Mucosa of stomach (tissue), 1 donor: ENCODE data around the gene UBE3A.

Experiments
- H3K27me3 ChIP-seq: one replicate; pipeline ENCODE4 v1.7.0; 2013; ENCODE audit warnings: mild to moderate bottlenecking, low read length; ENCODE audit not compliant: control insufficient read depth, insufficient read depth
- H3K36me3 ChIP-seq: one replicate; pipeline ENCODE4 v1.7.0; 2013; ENCODE audit warnings: low read length; ENCODE audit not compliant: control insufficient read depth, insufficient read depth
- H3K4me1 ChIP-seq: one replicate; pipeline ENCODE4 v1.7.0; 2013; ENCODE audit warnings: mild to moderate bottlenecking, low read length; ENCODE audit not compliant: control insufficient read depth, insufficient read depth
- H3K4me3 ChIP-seq: one replicate; pipeline ENCODE4 v1.7.0; 2013; ENCODE audit warnings: low read length
- H3K9ac ChIP-seq: one replicate; pipeline ENCODE4 v1.7.0; 2013; ENCODE audit warnings: mild to moderate bottlenecking, low read length, moderate library complexity
- H3K9me3 ChIP-seq: one replicate; pipeline ENCODE4 v1.7.0; 2013; ENCODE audit warnings: mild to moderate bottlenecking, low read length, moderate library complexity; ENCODE audit not compliant: control insufficient read depth
- donor health status: Pancreatic carcinoma.

The UBE3A gene

GRCh38 chr15:25345943-25346342 is 92.9 kb downstream of the UBE3A start:
- H3K4me1 ChIP-seq: no peaks in the 10 kb centered on the region
- no peaks in the 10 kb centered on the region for H3K36me3 ChIP-seq
- H3K9ac ChIP-seq: no peak overlapping the region

GRCh38 chr15:25342629-25343028 is 96.2 kb downstream of the UBE3A start:
- no peaks in the 10 kb centered on the region for H3K27me3 ChIP-seq
- no peak overlapping the region for H3K9ac ChIP-seq
- no peaks in the 10 kb centered on the region for H3K4me1 ChIP-seq
- H3K9me3 ChIP-seq: no peaks in the 10 kb centered on the region
- H3K4me3 ChIP-seq: no peak overlapping the region
- H3K36me3 ChIP-seq: no peaks in the 10 kb centered on the region

More at GRCh38 chr15:25345943-25346342, 92.9 kb downstream of the UBE3A start:
- no peaks in the 10 kb centered on the region for H3K9me3 ChIP-seq
- no peaks in the 10 kb centered on the region for H3K27me3 ChIP-seq
- H3K4me3 ChIP-seq: no peak overlapping the region

- Histone ChIP-seq H3K4me1 (no peaks in the 10 kb centered on the region), H3K9ac (no peak overlapping the region), H3K27me3 (no peaks in the 10 kb centered on the region), H3K36me3 (no peaks in the 10 kb centered on the region), H3K9me3 (no peaks in the 10 kb centered on the region), H3K4me3 (no peak overlapping the region)
These were observed 99.4 kb downstream of the UBE3A start for GRCh38 chr15:25339431-25339830.

GRCh38 chr15:25335279-25335678 is 103.5 kb downstream of the UBE3A start:
- H3K36me3 ChIP-seq: no peaks in the 10 kb centered on the region
- no peak overlapping the region for H3K4me3 ChIP-seq
- H3K9me3 ChIP-seq: no peaks in the 10 kb centered on the region
- H3K27me3 ChIP-seq: no peaks in the 10 kb centered on the region
- H3K4me1 ChIP-seq: no peaks in the 10 kb centered on the region
- no peak overlapping the region for H3K9ac ChIP-seq

GRCh38 chr15:25333049-25333448 is 105.8 kb downstream of the UBE3A start:
- Histone ChIP-seq H3K9me3 (no peaks in the 10 kb centered on the region), H3K9ac (no peak overlapping the region), H3K36me3 (no peaks in the 10 kb centered on the region), H3K27me3 (no peaks in the 10 kb centered on the region), H3K4me3 (no peak overlapping the region), H3K4me1 (no peaks in the 10 kb centered on the region)

GRCh38 chr15:25332306-25332705 is 106.5 kb downstream of the UBE3A start:
- Histone ChIP-seq H3K9me3 (no peaks in the 10 kb centered on the region), H3K27me3 (no peaks in the 10 kb centered on the region), H3K36me3 (no peaks in the 10 kb centered on the region), H3K9ac (no peak overlapping the region), H3K4me3 (no peak overlapping the region), H3K4me1 (no peaks in the 10 kb centered on the region)

- H3K9ac ChIP-seq: no peak overlapping the region
- H3K9me3 ChIP-seq: no peaks in the 10 kb centered on the region
- no peaks in the 10 kb centered on the region for H3K27me3 ChIP-seq
- H3K4me3 ChIP-seq: no peak overlapping the region
- H3K4me1 ChIP-seq: no peaks in the 10 kb centered on the region
- H3K36me3 ChIP-seq: no peaks in the 10 kb centered on the region
These were observed 107.0 kb downstream of the UBE3A start for GRCh38 chr15:25331860-25332259.

GRCh38 chr15:25331404-25331803 is 107.4 kb downstream of the UBE3A start:
- H3K27me3 ChIP-seq: no peaks in the 10 kb centered on the region
- H3K4me3 ChIP-seq: no peak overlapping the region
- H3K9ac ChIP-seq: no peak overlapping the region
- H3K36me3 ChIP-seq: no peaks in the 10 kb centered on the region
- no peaks in the 10 kb centered on the region for H3K9me3 ChIP-seq
- no peaks in the 10 kb centered on the region for H3K4me1 ChIP-seq

- Histone ChIP-seq H3K4me1 (no peaks in the 10 kb centered on the region), H3K9me3 (no peaks in the 10 kb centered on the region), H3K4me3 (no peak overlapping the region), H3K27me3 (no peaks in the 10 kb centered on the region), H3K9ac (no peak overlapping the region), H3K36me3 (no peaks in the 10 kb centered on the region)
These were observed 109.1 kb downstream of the UBE3A start for GRCh38 chr15:25329696-25330095.

- Histone ChIP-seq H3K9me3 (no peaks in the 10 kb centered on the region), H3K9ac (no peak overlapping the region), H3K4me3 (no peak overlapping the region), H3K27me3 (no peaks in the 10 kb centered on the region), H3K36me3 (no peaks in the 10 kb centered on the region), H3K4me1 (no peaks in the 10 kb centered on the region)
These were observed 111.1 kb downstream of the UBE3A start for GRCh38 chr15:25327686-25328085.

GRCh38 chr15:25325187-25325586 is 113.6 kb downstream of the UBE3A start:
- Histone ChIP-seq H3K4me3 (no peak overlapping the region), H3K36me3 (no peaks in the 10 kb centered on the region), H3K4me1 (no peaks in the 10 kb centered on the region)

GRCh38 chr15:25323420-25323819 is 115.4 kb downstream of the UBE3A start:
- no peaks in the 10 kb centered on the region for H3K9me3 ChIP-seq
- H3K36me3 ChIP-seq: no peaks in the 10 kb centered on the region
- H3K9ac ChIP-seq: no peak overlapping the region
- H3K4me3 ChIP-seq: no peak overlapping the region
- H3K4me1 ChIP-seq: no peaks in the 10 kb centered on the region
- no peaks in the 10 kb centered on the region for H3K27me3 ChIP-seq

More at GRCh38 chr15:25325187-25325586, 113.6 kb downstream of the UBE3A start:
- Histone ChIP-seq H3K9ac (no peak overlapping the region), H3K9me3 (no peaks in the 10 kb centered on the region), H3K27me3 (no peaks in the 10 kb centered on the region)

GRCh38 chr15:25287823-25288222 is 151.0 kb downstream of the UBE3A start:
- no peaks in the 10 kb centered on the region for H3K36me3 ChIP-seq
- no peaks in the 10 kb centered on the region for H3K27me3 ChIP-seq
- no peaks in the 10 kb centered on the region for H3K4me1 ChIP-seq
- no peaks in the 10 kb centered on the region for H3K9me3 ChIP-seq
- no peak overlapping the region for H3K4me3 ChIP-seq
- H3K9ac ChIP-seq: no peak overlapping the region
